Mucosa of rectum (tissue), 2 donors: Measurements from ENCODE around the gene LRRC39.
"Not testable (repeated sequence)": the region's sequence is repeated elsewhere in the genome, so short reads cannot be mapped to it uniquely, and the experiment has no call there.

Experiments used
- H3K27ac ChIP-seq, 2 donors: one replicate each; pipeline ENCODE4 v1.7.0; 2013; ENCODE audit warnings: inconsistent platforms in 2 of 2, low read depth in 2 of 2, low read length in 2 of 2
- H3K27me3 ChIP-seq, 2 donors: one replicate each; pipeline ENCODE4 v1.7.0; 2013; ENCODE audit warnings: low read length in 2 of 2; ENCODE audit not compliant: control insufficient read depth in 2 of 2, insufficient read depth in 2 of 2
- H3K36me3 ChIP-seq, 2 donors: one replicate each; pipeline ENCODE4 v1.7.0; 2013; ENCODE audit warnings: low read length in 2 of 2; ENCODE audit not compliant: control insufficient read depth in 2 of 2, insufficient read depth in 2 of 2
- H3K4me1 ChIP-seq, 2 donors: one replicate each; pipeline ENCODE4 v1.7.0; 2013; ENCODE audit warnings: low read length in 2 of 2, mild to moderate bottlenecking in 1 of 2; ENCODE audit not compliant: control insufficient read depth in 2 of 2, insufficient read depth in 2 of 2
- H3K4me3 ChIP-seq, 2 donors: one replicate each; pipeline ENCODE4 v1.7.0; 2013; ENCODE audit warnings: low read length in 2 of 2
- H3K9ac ChIP-seq, 2 donors: one replicate each; pipeline ENCODE4 v1.7.0; 2013; ENCODE audit warnings: low read length in 2 of 2, low read depth in 1 of 2, mild to moderate bottlenecking in 1 of 2
- H3K9me3 ChIP-seq, 2 donors: one replicate each; pipeline ENCODE4 v1.7.0; 2013; ENCODE audit warnings: low read length in 2 of 2; ENCODE audit not compliant: control insufficient read depth in 2 of 2
- donor health status: healthy.
- donor health status: Normal muscosa, but diverticular disease.

The LRRC39 gene

GRCh38 chr1:100200060-100200459 is 22.0 kb upstream of the LRRC39 start:
- H3K9me3 ChIP-seq, H3K4me3 ChIP-seq, H3K4me1 ChIP-seq, H3K27ac ChIP-seq, H3K27me3 ChIP-seq, H3K9ac ChIP-seq: not testable (repeated sequence)
- peaks cover 13 to 17% of the 10 kb centered on the region in 2 donors for H3K36me3 ChIP-seq

- no peak overlapping the region for H3K9ac ChIP-seq
- no peaks in the 10 kb centered on the region for H3K4me1 ChIP-seq
- no peak overlapping the region for H3K27ac ChIP-seq
- H3K36me3 ChIP-seq, result peaks cover 13 to 17% of the 10 kb centered on the region in 2 donors
- H3K4me3 ChIP-seq, result no peak overlapping the region
- no peaks in the 10 kb centered on the region for H3K27me3 ChIP-seq
- H3K9me3 ChIP-seq, result no peaks in the 10 kb centered on the region
These were observed 20.5 kb upstream of the LRRC39 start for GRCh38 chr1:100198596-100198995.

DNA sequence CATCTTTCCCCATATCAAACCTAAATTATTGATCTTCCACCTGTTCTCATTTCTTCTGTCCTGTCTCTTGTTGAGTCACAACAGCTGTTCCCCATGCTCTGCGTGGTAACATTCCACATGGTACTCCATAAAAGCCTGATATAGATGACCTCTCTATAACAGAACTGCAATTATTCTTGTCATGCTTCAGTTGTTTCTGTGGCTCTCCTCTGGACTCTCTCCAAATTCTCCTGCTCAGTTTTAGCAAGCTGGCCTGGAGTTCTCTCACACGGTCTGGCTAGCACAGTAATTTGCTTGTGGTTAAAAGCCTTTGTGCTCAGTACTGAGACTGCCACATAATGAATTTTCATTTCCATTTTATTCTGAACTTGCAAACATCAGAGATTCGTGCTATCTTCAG is 10.6 kb upstream of the LRRC39 start:
- Histone ChIP-seq H3K27ac (no peak overlapping the region), H3K9me3 (no peaks in the 10 kb centered on the region), H3K9ac (no peak overlapping the region), H3K4me1 (no peaks in the 10 kb centered on the region), H3K4me3 (no peak overlapping the region), H3K36me3 (peaks cover 0 to 5% of the 10 kb centered on the region in 2 donors), H3K27me3 (no peaks in the 10 kb centered on the region)

DNA sequence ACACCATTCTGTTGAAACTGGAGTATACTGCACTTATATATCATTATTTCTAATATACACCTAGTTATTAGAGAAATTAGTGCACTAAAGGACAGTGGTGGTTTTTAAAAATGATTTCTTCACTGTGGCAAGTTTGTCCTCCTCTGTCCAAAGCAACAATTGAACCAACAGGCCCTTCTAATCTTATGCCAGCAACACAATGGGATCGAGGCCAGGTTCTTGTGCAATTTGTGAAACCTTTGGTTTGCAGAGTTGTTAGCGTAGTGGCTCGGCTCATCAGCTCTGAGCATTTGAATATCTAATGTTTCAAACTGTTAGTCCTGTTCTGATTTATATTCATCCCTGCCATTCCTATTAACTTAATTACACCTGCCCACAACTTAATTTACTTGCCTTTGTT is 9.9 kb upstream of the LRRC39 start:
- Histone ChIP-seq H3K27ac (no peak overlapping the region), H3K4me1 (no peaks in the 10 kb centered on the region), H3K4me3 (no peak overlapping the region), H3K27me3 (no peaks in the 10 kb centered on the region), H3K9ac (no peak overlapping the region), H3K36me3 (peaks cover 0 to 5% of the 10 kb centered on the region in 2 donors), H3K9me3 (no peaks in the 10 kb centered on the region)

- H3K4me3 ChIP-seq, result no peak overlapping the region
- no peaks in the 10 kb centered on the region for H3K9me3 ChIP-seq
- H3K9ac ChIP-seq, result no peak overlapping the region
These were observed 6.5 kb upstream of the LRRC39 start for GRCh38 chr1:100184536-100184935.

DNA sequence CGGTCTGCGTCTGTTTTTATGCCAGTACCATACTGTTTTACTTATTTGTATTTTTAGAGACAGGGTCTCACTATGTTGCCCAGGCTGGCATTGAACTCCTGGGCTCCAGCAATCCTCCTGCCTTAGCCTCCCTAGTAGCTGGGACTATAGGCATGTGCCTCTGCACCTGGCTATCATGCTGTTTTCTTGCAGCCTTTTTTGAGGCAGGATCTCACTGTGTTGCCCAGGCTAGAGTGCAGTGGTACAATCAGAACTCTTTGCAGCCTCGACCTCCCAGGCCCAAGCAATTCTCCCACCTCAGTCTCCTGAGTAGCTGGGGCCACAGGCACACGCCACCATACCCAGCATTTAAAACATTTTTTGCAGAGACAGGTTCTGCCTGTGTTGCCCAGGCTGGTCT is 5.3 kb upstream of the LRRC39 start:
- Histone ChIP-seq H3K36me3 (no peaks in the 10 kb centered on the region), H3K27me3 (no peaks in the 10 kb centered on the region), H3K4me3 (no peak overlapping the region), H3K9ac (no peak overlapping the region), H3K9me3 (no peaks in the 10 kb centered on the region), H3K4me1 (no peaks in the 10 kb centered on the region), H3K27ac (no peak overlapping the region)

More at GRCh38 chr1:100184536-100184935, 6.5 kb upstream of the LRRC39 start:
- Histone ChIP-seq H3K36me3 (no peaks in the 10 kb centered on the region), H3K4me1 (no peaks in the 10 kb centered on the region), H3K27ac (no peak overlapping the region), H3K27me3 (no peaks in the 10 kb centered on the region)

- H3K4me3 ChIP-seq, result no peak overlapping the region
- H3K9me3 ChIP-seq, result no peaks in the 10 kb centered on the region
- no peak overlapping the region for H3K9ac ChIP-seq
- no peaks in the 10 kb centered on the region for H3K36me3 ChIP-seq
- no peaks in the 10 kb centered on the region for H3K27me3 ChIP-seq
- H3K4me1 ChIP-seq, result no peaks in the 10 kb centered on the region
- no peak overlapping the region for H3K27ac ChIP-seq
These were observed 588 bp downstream of the LRRC39 start for GRCh38 chr1:100177295-100178041.

DNA sequence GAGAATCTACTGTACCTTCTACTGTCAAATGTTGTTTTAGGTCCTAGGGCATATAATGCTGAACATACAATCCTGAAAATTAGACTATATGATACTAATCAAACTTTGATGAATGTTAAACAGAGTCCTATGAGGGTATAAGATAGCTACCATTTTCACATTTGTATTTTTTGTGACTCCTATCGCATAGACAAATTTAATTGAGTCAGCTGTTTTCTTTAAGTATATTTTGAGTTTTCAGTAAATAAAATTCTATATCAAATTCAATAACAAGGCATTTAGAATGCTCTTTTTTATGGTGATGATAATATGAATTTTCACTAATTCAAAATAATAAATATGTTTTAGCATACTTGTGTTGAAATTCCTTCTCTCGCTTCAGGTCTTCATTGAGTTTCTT is 10.0 kb downstream of the LRRC39 start:
- no peaks in the 10 kb centered on the region for H3K36me3 ChIP-seq
- no peak overlapping the region for H3K9ac ChIP-seq
- H3K27ac ChIP-seq, result no peak overlapping the region
- no peak overlapping the region for H3K4me3 ChIP-seq
- H3K9me3 ChIP-seq, result no peaks in the 10 kb centered on the region
- H3K4me1 ChIP-seq, result no peaks in the 10 kb centered on the region
- H3K27me3 ChIP-seq, result no peaks in the 10 kb centered on the region

GRCh38 chr1:100164702-100165101 is 13.4 kb downstream of the LRRC39 start:
- Histone ChIP-seq H3K4me3 (no peak overlapping the region), H3K27me3 (no peaks in the 10 kb centered on the region), H3K9me3 (no peaks in the 10 kb centered on the region), H3K36me3 (no peaks in the 10 kb centered on the region), H3K27ac (no peak overlapping the region), H3K9ac (no peak overlapping the region), H3K4me1 (no peaks in the 10 kb centered on the region)

DNA sequence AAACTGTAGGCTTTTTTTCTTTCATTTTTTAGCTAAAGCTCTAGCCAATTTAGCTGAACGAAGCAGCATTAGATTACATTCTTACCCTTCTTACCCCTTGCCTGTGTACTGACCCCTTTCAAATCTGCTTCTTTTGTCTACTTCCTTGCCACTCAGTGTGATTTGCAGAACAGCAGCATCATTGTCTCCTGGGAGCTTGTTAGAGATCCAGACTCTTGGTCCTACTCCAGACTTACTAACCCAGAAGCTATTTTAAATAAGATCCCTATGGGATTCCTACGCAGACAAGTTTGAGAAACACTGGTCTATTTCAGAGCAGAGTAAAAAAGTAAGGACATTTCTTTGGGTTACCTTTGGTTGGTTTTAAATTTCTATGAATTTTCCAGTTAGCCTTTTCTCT is 13.8 kb downstream of the LRRC39 start:
- Histone ChIP-seq H3K9ac (no peak overlapping the region), H3K4me3 (no peak overlapping the region), H3K27ac (no peak overlapping the region), H3K4me1 (no peaks in the 10 kb centered on the region), H3K27me3 (no peaks in the 10 kb centered on the region), H3K9me3 (no peaks in the 10 kb centered on the region), H3K36me3 (no peaks in the 10 kb centered on the region)
